HCT116 (cell line): ENCODE data around the gene HIVEP3. TPM values are rescaled to one million over a fixed set of nuclear protein-coding genes. Genes with fewer than 3 reads are reported as not detected.

Source experiments
- ATAC-seq: fragments of 200-7000 bp; cut with Tn5 transposase; 2 replicates; pipeline ENCODE4 v1.9.1; 2020; ENCODE audit warnings: mild to moderate bottlenecking, moderate library complexity
- BruUV-seq: library from RNA; stranded (reverse); fragments of 400-500 nt; replicated peaks from 2 replicates; lab custom pipeline; 2021; lab: Mats Ljungman, UMichigan
- CTCF ChIA-PET: fragments of 300-600 bp; sonication (Branson Sonifier 250); formaldehyde crosslinking; loops from one replicate; lab custom pipeline; 2021; ENCODE audit warnings: antibody characterized with exemption; lab: Charles Lee
- POLR2A ChIA-PET: fragments of 300-600, 350-600 bp; sonication (Branson Sonifier 250); formaldehyde crosslinking; loops from one replicate; lab custom pipeline; 2021; ENCODE audit warnings: antibody characterized with exemption; lab: Charles Lee
- RAD21 ChIA-PET, 2 experiments: fragments of 300-600 bp; sonication (Branson Sonifier 250); formaldehyde crosslinking; loops; one replicate each; lab custom pipeline; 2023; ENCODE audit warnings: low total read pairs in 2 of 2; ENCODE audit not compliant: uncharacterized antibody in 2 of 2, unreplicated experiment in 2 of 2, low non-redundant PET in 1 of 2; lab: Charles Lee
- DNase-seq: peaks from one replicate; pipeline ENCODE4 v3.0.0-alpha.2; 2010; ENCODE audit warnings: low read depth, low spot score
- H2AFZ ChIP-seq: fragments of 200-600 bp; shearing (Covaris generic), sonication (generic); 2 replicates; pipeline ENCODE4 v1.6.1; 2017; ENCODE audit warnings: low read depth, mixed run types, mixed read lengths, antibody characterized with exemption, low read length; ENCODE audit not compliant: poor library complexity, severe bottlenecking
- H3K27ac ChIP-seq: 2 replicates; pipeline ENCODE4 v1.5.1; 2012; ENCODE audit warnings: low read depth, low read length
- H3K27me3 ChIP-seq: fragments of 200-600 bp; sonication (generic); 2 replicates; pipeline ENCODE4 v1.6.1; 2016; ENCODE audit warnings: mixed run types, low read length, mixed read lengths; ENCODE audit not compliant: insufficient read depth
- H3K36me3 ChIP-seq, 2 experiments: fragments of 200-500 bp in 1 of 2; fragments of 200-600 bp in 1 of 2; sonication (Bioruptor generic) in 1 of 2; sonication (generic) in 1 of 2; 2 replicates each; pipeline versions ENCODE4 v1.5.1 to v1.6.1; 2014 to 2016; ENCODE audit warnings: low read length in 2 of 2, inconsistent platforms in 1 of 2, mixed read lengths in 1 of 2, mixed run types in 1 of 2; ENCODE audit not compliant: insufficient read depth in 2 of 2, control insufficient read depth in 1 of 2
- H3K4me1 ChIP-seq, 2 experiments: fragments of 200-600 bp in 1 of 2; sonication (generic) in 1 of 2; 2 replicates each; pipeline versions ENCODE4 v1.5.1 to v1.6.1; 2012 to 2017; ENCODE audit warnings: low read length in 2 of 2, inconsistent platforms in 1 of 2, mild to moderate bottlenecking in 1 of 2, mixed read lengths in 1 of 2, mixed run types in 1 of 2, moderate library complexity in 1 of 2; ENCODE audit not compliant: insufficient read depth in 2 of 2, control insufficient read depth in 1 of 2
- H3K4me2 ChIP-seq: fragments of 200-600 bp; sonication (generic); 2 replicates; pipeline ENCODE4 v1.6.1; 2017; ENCODE audit warnings: mixed run types, low read length, mixed read lengths
- H3K4me3 ChIP-seq, 2 experiments: fragments of 200-600 bp in 1 of 2; sonication (generic) in 1 of 2; replicated peaks in 1 of 2; 2 replicates each; pipeline ENCODE4 v1.5.1; 2011 to 2016; ENCODE audit warnings: low read length in 2 of 2, control low read depth in 1 of 2, low read depth in 1 of 2, mild to moderate bottlenecking in 1 of 2, mixed read lengths in 1 of 2, mixed run types in 1 of 2
- H3K79me2 ChIP-seq: fragments of 200-600 bp; sonication (generic); 2 replicates; pipeline ENCODE4 v1.6.1; 2017; ENCODE audit warnings: mild to moderate bottlenecking, mixed run types, low read length, moderate library complexity, mixed read lengths; ENCODE audit not compliant: insufficient read depth
- H3K9ac ChIP-seq: fragments of 200-600 bp; sonication (generic); 2 replicates; pipeline ENCODE4 v1.6.1; 2016; ENCODE audit warnings: low read length, mixed read lengths
- H3K9me2 ChIP-seq: fragments of 200-600 bp; sonication (generic), shearing (Covaris generic); 2 replicates; pipeline ENCODE4 v1.6.1; 2017; ENCODE audit warnings: mixed run types, mild to moderate bottlenecking, moderate library complexity; ENCODE audit not compliant: insufficient read depth
- H3K9me3 ChIP-seq, 2 experiments: fragments of 200-500 bp in 1 of 2; fragments of 200-600 bp in 1 of 2; sonication (Bioruptor generic) in 1 of 2; sonication (generic) in 1 of 2; 2 replicates each; pipeline ENCODE4 v1.6.1; 2014 to 2017; ENCODE audit warnings: low read length in 2 of 2, mixed read lengths in 2 of 2, inconsistent platforms in 1 of 2, low read depth in 1 of 2, mild to moderate bottlenecking in 1 of 2, mixed run types in 1 of 2, moderate library complexity in 1 of 2; ENCODE audit not compliant: control insufficient read depth in 1 of 2, insufficient read depth in 1 of 2
- H4K20me1 ChIP-seq: fragments of 200-600 bp; sonication (generic), shearing (Covaris generic); 2 replicates; pipeline ENCODE4 v1.6.1; 2017; ENCODE audit warnings: mixed run types, mild to moderate bottlenecking, moderate library complexity; ENCODE audit not compliant: insufficient read depth
- CEBPB ChIP-seq: IDR thresholded peaks from 2 replicates; pipeline ENCODE4 v1.6.1; 2012; ENCODE audit warnings: low read depth
- CTCF ChIP-seq, 3 experiments: fragments of 200-600 bp in 1 of 3; sonication (generic) in 1 of 3; IDR thresholded peaks in 2 of 3; conservative IDR thresholded peaks in 1 of 3; 2 replicates each; pipeline ENCODE4 v1.5.1; 2012 to 2017; ENCODE audit warnings: low read depth in 2 of 3, low read length in 2 of 3, antibody characterized with exemption in 1 of 3, borderline replicate concordance in 1 of 3, control low read depth in 1 of 3, mild to moderate bottlenecking in 1 of 3, mixed read lengths in 1 of 3, mixed run types in 1 of 3, moderate library complexity in 1 of 3; ENCODE audit not compliant: insufficient read depth in 1 of 3
- ELF1 ChIP-seq: IDR thresholded peaks from 2 replicates; pipeline ENCODE4 v1.6.1; 2012; ENCODE audit warnings: low read depth, borderline replicate concordance
- EZH2 ChIP-seq: fragments of 200-600 bp; sonication (generic); IDR thresholded peaks from 2 replicates; pipeline ENCODE4 v1.6.1; 2017; ENCODE audit warnings: antibody characterized with exemption, mixed run types
- EZH2phosphoT487 ChIP-seq: fragments of 200-600 bp; IDR thresholded peaks from 2 replicates; pipeline ENCODE4 v1.6.1; 2018; ENCODE audit warnings: antibody characterized with exemption, borderline replicate concordance
- MAX ChIP-seq: IDR thresholded peaks from 2 replicates; pipeline ENCODE4 v1.6.1; 2012
- SIN3A ChIP-seq: IDR thresholded peaks from 2 replicates; pipeline ENCODE4 v1.6.1; 2012; ENCODE audit warnings: low read depth
- SP1 ChIP-seq: IDR thresholded peaks from 2 replicates; pipeline ENCODE4 v1.6.1; 2012; ENCODE audit warnings: low read depth
- SRF ChIP-seq: IDR thresholded peaks from 2 replicates; pipeline ENCODE4 v1.6.1; 2012; ENCODE audit warnings: low read depth
- ZBTB33 ChIP-seq: IDR thresholded peaks from 2 replicates; pipeline ENCODE4 v1.6.1; 2011; ENCODE audit warnings: mild to moderate bottlenecking, low read length, moderate library complexity; ENCODE audit not compliant: insufficient replicate concordance; ENCODE audit errors: extremely low read depth
- ZNF274 ChIP-seq: fragments of 200-500 bp; sonication (Bioruptor generic); IDR thresholded peaks from 2 replicates; pipeline ENCODE4 v1.6.1; 2014; ENCODE audit warnings: mild to moderate bottlenecking, low read depth, low read length, inconsistent platforms
- intact Hi-C: fragments of 100-400 bp; cut with micrococcal nuclease; formaldehyde crosslinking; loops from 2 replicates; pipeline ENCODE4 v1.10.0; 2022
- total RNA-seq: library from RNA; stranded (reverse); gene quantifications from one replicate; pipeline ENCODE4 v1.2.1, GENCODE V29; 2021; ENCODE audit not compliant: unreplicated experiment

The HIVEP3 gene
- total RNA-seq, 1 experiment from 2014 or later = 7.1 TPM

DNA sequence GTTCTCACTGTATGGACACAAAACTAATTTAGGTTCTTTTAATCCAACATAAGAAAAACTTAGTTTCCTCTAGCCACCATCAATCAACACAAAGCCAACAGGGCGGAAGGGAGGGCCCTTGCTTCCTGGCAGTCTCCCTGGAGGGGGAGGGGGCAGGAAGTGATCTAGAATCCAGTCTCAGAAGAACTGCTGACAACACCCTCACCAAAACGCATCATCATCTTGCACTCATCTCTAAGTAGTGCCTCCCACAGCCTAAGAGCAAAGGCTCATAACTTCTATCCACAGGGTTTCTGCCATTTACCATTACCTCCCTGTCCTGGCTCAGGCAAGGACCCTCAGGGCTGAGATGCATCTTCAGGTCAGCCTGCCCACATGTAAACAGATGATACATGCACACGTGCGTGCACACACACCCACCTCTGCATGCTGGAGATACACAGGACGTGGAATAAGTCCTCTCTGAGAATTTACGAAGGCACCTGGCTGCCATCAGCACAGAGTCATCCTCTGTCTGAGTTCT is 20.5 kb downstream of the HIVEP3 start:
- no peak for TF ChIP-seq MAX
- TF ChIP-seq SP1 = no peak
- no peak for TF ChIP-seq ELF1
- TF ChIP-seq SRF = no peak
- no peak for TF ChIP-seq SIN3A
- ChIA-PET POLR2A (no interaction called here), CTCF (no interaction called here), RAD21 (no interaction called here)
- Histone ChIP-seq H3K4me1 (peaks cover 35 to 66% of the 10 kb centered on the region in 2 experiments), H4K20me1 (no peaks in the 10 kb centered on the region), H3K27ac (no peak overlapping the region), H3K4me3 (no peak overlapping the region), H3K27me3 (no peaks in the 10 kb centered on the region), H3K4me2 (peak overlapping the region; percentile 9; the same call in 1 of the 2 replicates), H3K9me3 (no peaks in the 10 kb centered on the region), H3K9ac (no peak overlapping the region), H2AFZ (no peak overlapping the region), H3K79me2 (no peaks in the 10 kb centered on the region), H3K9me2 (no peaks in the 10 kb centered on the region), H3K36me3 (no peaks in the 10 kb centered on the region)
- ATAC-seq (no peak), DNase-seq (no peak)
- no TSS peak for BruUV-seq
- intact Hi-C loops = no loop called here

- RAD21 ChIA-PET = no interaction called here
- Histone ChIP-seq H3K27ac (no peak overlapping the region), H3K79me2 (no peaks in the 10 kb centered on the region), H3K9ac (no peak overlapping the region), H3K36me3 (no peaks in the 10 kb centered on the region), H4K20me1 (no peaks in the 10 kb centered on the region), H3K4me3 (no peak overlapping the region), H3K4me1 (peaks cover 26 to 51% of the 10 kb centered on the region in 2 experiments), H3K27me3 (no peaks in the 10 kb centered on the region), H3K9me2 (no peaks in the 10 kb centered on the region), H3K9me3 (no peaks in the 10 kb centered on the region), H3K4me2 (peak overlapping the region; percentile 26; the same call in 1 of the 2 replicates), H2AFZ (no peak overlapping the region)
- BruUV-seq = no TSS peak
- intact Hi-C loops = no loop called here
- POLR2A ChIA-PET = no interaction called here
- no peak for DNase-seq
- ATAC-seq = peak; percentile 58
- CTCF ChIA-PET = no interaction called here
- TF ChIP-seq EZH2 = no peak
- no peak for TF ChIP-seq CTCF (IDR thresholded peaks at IDR 0.05 in 2 of 3, conservative IDR thresholded peaks at IDR 0.05 in 1 of 3; ENCODE audit: borderline replicate concordance in 1 of 3, insufficient read depth in 1 of 3, low read depth in 2 of 3, low read length in 2 of 3)
- TF ChIP-seq SIN3A = no peak
- TF ChIP-seq CEBPB = no peak
- TF ChIP-seq ZNF274 = no peak
- no peak for TF ChIP-seq MAX
- TF ChIP-seq SRF = no peak
- no peak for TF ChIP-seq EZH2phosphoT487
- TF ChIP-seq ELF1 = no peak
- no peak for TF ChIP-seq ZBTB33
- no peak for TF ChIP-seq SP1
These were observed 23.2 kb downstream of the HIVEP3 start for GRCh38 chr1:41895552-41895951.
